ENCODE results near the gene DIAPH2.

DNA sequence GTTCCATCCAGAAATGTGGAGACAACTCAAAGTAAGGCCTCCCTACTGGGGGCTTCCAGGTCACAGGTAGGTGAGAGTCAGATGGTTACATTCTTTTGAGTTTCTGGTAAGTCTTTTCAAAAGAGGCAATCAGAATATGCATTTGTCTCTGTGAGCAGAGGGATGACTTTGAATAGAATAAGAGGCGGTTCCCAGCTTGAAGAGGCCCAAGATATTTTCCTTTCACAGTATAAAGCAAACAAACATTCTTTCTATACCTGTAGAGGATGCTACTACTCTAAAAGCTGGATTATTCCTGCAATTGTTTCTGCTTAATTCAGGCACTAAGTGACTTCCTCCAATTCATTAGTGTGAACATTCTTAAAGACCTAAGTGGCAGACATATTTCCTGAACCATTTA is 44.4 kb downstream of the DIAPH2 start:
- TF ChIP-seq, protein P1, sequence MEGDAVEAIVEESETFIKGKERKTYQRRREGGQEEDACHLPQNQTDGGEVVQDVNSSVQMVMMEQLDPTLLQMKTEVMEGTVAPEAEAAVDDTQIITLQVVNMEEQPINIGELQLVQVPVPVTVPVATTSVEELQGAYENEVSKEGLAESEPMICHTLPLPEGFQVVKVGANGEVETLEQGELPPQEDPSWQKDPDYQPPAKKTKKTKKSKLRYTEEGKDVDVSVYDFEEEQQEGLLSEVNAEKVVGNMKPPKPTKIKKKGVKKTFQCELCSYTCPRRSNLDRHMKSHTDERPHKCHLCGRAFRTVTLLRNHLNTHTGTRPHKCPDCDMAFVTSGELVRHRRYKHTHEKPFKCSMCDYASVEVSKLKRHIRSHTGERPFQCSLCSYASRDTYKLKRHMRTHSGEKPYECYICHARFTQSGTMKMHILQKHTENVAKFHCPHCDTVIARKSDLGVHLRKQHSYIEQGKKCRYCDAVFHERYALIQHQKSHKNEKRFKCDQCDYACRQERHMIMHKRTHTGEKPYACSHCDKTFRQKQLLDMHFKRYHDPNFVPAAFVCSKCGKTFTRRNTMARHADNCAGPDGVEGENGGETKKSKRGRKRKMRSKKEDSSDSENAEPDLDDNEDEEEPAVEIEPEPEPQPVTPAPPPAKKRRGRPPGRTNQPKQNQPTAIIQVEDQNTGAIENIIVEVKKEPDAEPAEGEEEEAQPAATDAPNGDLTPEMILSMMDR (IDR thresholded peaks at IDR 0.05 in 4 of 5, conservative IDR thresholded peaks at IDR 0.05 in 1 of 5) = no peak
- no peak for TF ChIP-seq POLR2A (IDR thresholded peaks at IDR 0.05)
